ENCODE measurements around the gene SLC38A8. TPM values are rescaled to one million over a fixed set of nuclear protein-coding genes. Genes with fewer than 3 reads are reported as not detected.

The SLC38A8 gene
- total RNA-seq, 1 experiment from 2014 or later = 0.35 TPM

- peaks cover 7% of the 10 kb centered on the region for H3K9me3 ChIP-seq (ENCODE audit: control insufficient read depth, low read depth, low read length)
- Mint-ChIP-seq H3K27me3 (ENCODE audit: low read depth) (peaks cover 33% of the 10 kb centered on the region), H3K36me3 (ENCODE audit: insufficient read depth in 1 of 3, low read depth in 3 of 3) (peaks cover 13 to 21% (median 13%) of the 10 kb centered on the region in 3 experiments), H3K9me3 (peaks cover 15 to 16% of the 10 kb centered on the region in 2 experiments), H3K27ac (no peak overlapping the region; a peak in 1 of 7 replicates), H3K4me3 (no peak overlapping the region), H3K4me1 (peaks cover 28 to 68% of the 10 kb centered on the region in 2 experiments)
- no CpG with 5 or more reads among the region's 22 CpGs for WGBS (ENCODE audit: extremely low coverage, insufficient read length, low lambda C conversion rate)
- peaks cover 5% of the 10 kb centered on the region for H3K23me2 ChIP-seq (ENCODE audit: insufficient read length, low read depth, low read length, poor library complexity, severe bottlenecking)
- H3K23ac ChIP-seq (ENCODE audit: insufficient read length, low read depth, low read length) = no peak overlapping the region
- peaks cover 2% of the 10 kb centered on the region; the same call in 1 of the 2 replicates for H3K27me3 ChIP-seq (ENCODE audit: insufficient read depth, low read length)
- no peak overlapping the region for H2BK12ac ChIP-seq (ENCODE audit: insufficient read length, low read depth, low read length)
- no peak overlapping the region for H3K14ac ChIP-seq (ENCODE audit: insufficient read depth, low read length)
- no peak for TF ChIP-seq CTCF (conservative IDR thresholded peaks at IDR 0.05)
- H2BK5ac ChIP-seq (ENCODE audit: insufficient read length, low read length) = no peak overlapping the region
- H2AK5ac ChIP-seq (ENCODE audit: insufficient read length, low read length) = no peak overlapping the region
- H3K4ac ChIP-seq (ENCODE audit: low read depth, low read length) = no peak overlapping the region
- H2AFZ ChIP-seq (ENCODE audit: low read length) = no peak overlapping the region
- H2BK120ac ChIP-seq (ENCODE audit: low read depth, low read length, poor library complexity, severe bottlenecking) = no peak overlapping the region
- H3K27ac ChIP-seq (ENCODE audit: insufficient read length, low read depth, low read length) = no peak overlapping the region
- H3K18ac ChIP-seq (ENCODE audit: insufficient read length, low read depth, low read length) = no peak overlapping the region
- H3K4me1 ChIP-seq (ENCODE audit: insufficient read depth, low read length) = no peaks in the 10 kb centered on the region
- H4K91ac ChIP-seq (ENCODE audit: insufficient read length, low read depth, low read length) = no peak overlapping the region
- no peaks in the 10 kb centered on the region for H3K79me1 ChIP-seq (ENCODE audit: insufficient read depth, low read depth, low read length, poor library complexity, severe bottlenecking)
- H4K5ac ChIP-seq (ENCODE audit: insufficient read length, low read depth, low read length) = no peak overlapping the region
- H3K9ac ChIP-seq (ENCODE audit: extremely low read depth, insufficient read length, low read length) = no peak overlapping the region
- no peak overlapping the region for H4K8ac ChIP-seq (replicated peaks; ENCODE audit: insufficient read length, low read depth, low read length)
- no peak overlapping the region for H3K4me2 ChIP-seq (ENCODE audit: insufficient read depth, insufficient read length, low read length)
- no peak overlapping the region for H2BK20ac ChIP-seq (ENCODE audit: low read depth, low read length, poor library complexity, severe bottlenecking)
- no peak overlapping the region for H3K56ac ChIP-seq (ENCODE audit: insufficient read length, low read depth, low read length)
- DNase-seq = no peak
- H3T11ph ChIP-seq (ENCODE audit: low read length) = no peak overlapping the region
- H3K79me2 ChIP-seq (ENCODE audit: insufficient read depth, low read length) = no peaks in the 10 kb centered on the region
- H4K20me1 ChIP-seq (ENCODE audit: control insufficient read depth, insufficient read depth, insufficient read length) = no peaks in the 10 kb centered on the region
- no peak overlapping the region for H2BK15ac ChIP-seq (ENCODE audit: low read depth, low read length)
Observed at GRCh38 chr16:83973581-83974385, 68.8 kb downstream of the SLC38A8 start.
